NCI-H2196 treated with DMSO at 0.1 percent for 48 hours (cell line): ENCODE data around the gene AP2B1.
"Not testable (repeated sequence)": the region's sequence is repeated elsewhere in the genome, so short reads cannot be mapped to it uniquely, and the experiment has no call there.

Experiments used
- DNase-seq: peaks from one replicate; lab custom pipeline; 2025; ENCODE audit not compliant: unreplicated experiment; lab: John Stamatoyannopoulos, UW

Gene AP2B1

GRCh38 chr17:35587074-35587961 lies at the start of gene AP2B1:
Gene AP2B1 (plus strand): TSS chr17:35587322. CDS start chr17:35594031, 6,709 bp downstream.
- DNase-seq: peak; percentile 65

GRCh38 chr17:35537601-35538141 lies 49.5 kb upstream of the AP2B1 start, which contains the start of gene SLFN12L:
Gene SLFN12L (minus strand): TSS chr17:35537678. CDS start chr17:35522364, 15,314 bp downstream.
- DNase-seq: no peak

- no peak for DNase-seq
Measured at GRCh38 chr17:35539659-35540026, 47.5 kb upstream of the AP2B1 start.

GRCh38 chr17:35540589-35541404 lies 46.3 kb upstream of the AP2B1 start:
- no peak for DNase-seq

GRCh38 chr17:35541434-35541833 lies 45.7 kb upstream of the AP2B1 start:
- DNase-seq: no peak

- no peak for DNase-seq
Measured at GRCh38 chr17:35542990-35543389, 44.1 kb upstream of the AP2B1 start.

- DNase-seq: no peak
Measured at GRCh38 chr17:35543856-35544255, 43.3 kb upstream of the AP2B1 start.

- no peak for DNase-seq
Measured at GRCh38 chr17:35545150-35545549, 42.0 kb upstream of the AP2B1 start.

GRCh38 chr17:35546487-35546886 lies 40.6 kb upstream of the AP2B1 start:
- DNase-seq: no peak

GRCh38 chr17:35548208-35548810 lies 38.8 kb upstream of the AP2B1 start:
- no peak for DNase-seq

GRCh38 chr17:35548978-35549377 lies 38.1 kb upstream of the AP2B1 start:
- no peak for DNase-seq

GRCh38 chr17:35553310-35553709 lies 33.8 kb upstream of the AP2B1 start:
- DNase-seq: no peak

- no peak for DNase-seq
Measured at GRCh38 chr17:35554668-35555067, 32.5 kb upstream of the AP2B1 start.

GRCh38 chr17:35555691-35556090 lies 31.4 kb upstream of the AP2B1 start:
- DNase-seq: no peak

GRCh38 chr17:35557353-35557752 lies 29.8 kb upstream of the AP2B1 start:
- DNase-seq: no peak

GRCh38 chr17:35559495-35560210 lies 27.5 kb upstream of the AP2B1 start:
- DNase-seq: no peak

- no peak for DNase-seq
Measured at GRCh38 chr17:35560703-35561102, 26.4 kb upstream of the AP2B1 start, which contains the start of gene SLFN14. Gene SLFN14 (minus strand): TSS chr17:35560819. CDS start chr17:35558062, 2,757 bp downstream.

- not testable (repeated sequence) for DNase-seq
Measured at GRCh38 chr17:35563181-35563580, 23.9 kb upstream of the AP2B1 start.

GRCh38 chr17:35566968-35567367 lies 20.2 kb upstream of the AP2B1 start:
- DNase-seq: no peak

- DNase-seq: no peak
Measured at GRCh38 chr17:35568561-35568960, 18.6 kb upstream of the AP2B1 start.
